Measurements from ENCODE around the gene MED27. TPM values are rescaled to one million over a fixed set of nuclear protein-coding genes. Genes with fewer than 3 reads are reported as not detected.

MED27 gene
- total RNA-seq, 1 experiment from 2014 or later: 38.4 TPM

DNA sequence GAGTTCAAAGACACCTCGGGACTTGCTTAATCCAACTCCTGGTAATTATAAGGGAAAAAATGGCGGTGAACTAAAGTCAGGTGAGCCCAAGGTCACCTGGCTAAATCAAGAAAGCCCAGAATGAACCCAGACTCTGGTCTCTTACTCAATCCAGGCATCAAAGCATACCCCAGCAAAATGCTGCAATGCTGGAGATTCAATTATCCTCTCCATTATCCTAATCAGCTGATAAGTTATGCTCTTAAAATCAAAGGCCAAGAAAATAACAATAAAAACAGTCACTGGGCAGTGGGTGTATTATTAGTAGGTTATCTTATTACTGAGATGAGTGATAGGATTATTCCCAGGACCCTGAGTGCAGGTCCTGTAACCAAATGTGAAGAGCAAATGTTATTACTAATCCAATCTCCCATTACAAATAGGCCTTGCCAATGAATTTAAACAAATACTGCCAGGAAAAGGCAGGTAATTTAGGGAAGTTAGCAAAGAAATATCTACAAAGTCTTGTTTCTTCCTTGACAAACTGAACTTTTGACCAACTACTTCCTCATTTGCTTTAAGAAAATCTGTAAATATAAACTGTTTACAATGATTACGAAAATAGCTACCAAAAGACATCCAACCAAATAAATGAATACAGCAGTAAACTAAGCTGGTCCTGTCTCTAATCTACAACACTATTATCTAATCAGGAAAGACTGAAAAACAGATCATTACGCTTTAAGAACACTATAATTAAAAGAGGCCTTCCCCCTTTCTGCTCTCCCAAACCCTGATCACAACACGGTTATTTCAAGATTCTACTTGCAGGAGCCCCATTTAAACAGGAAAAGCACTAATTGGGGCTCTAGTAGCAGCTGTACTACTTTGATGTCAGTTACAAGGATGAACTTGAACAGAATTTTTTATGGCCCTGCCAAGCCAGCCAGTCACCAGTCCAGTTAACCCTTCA is 103.2 kb downstream of the MED27 start:
- Histone ChIP-seq H3K79me2 (ENCODE audit: low read length) (no peaks in the 10 kb centered on the region), H3K4me3 (ENCODE audit: low read length) (no peak overlapping the region), H3K4me2 (ENCODE audit: low read length) (no peak overlapping the region), H3K9ac (ENCODE audit: low read length) (no peak overlapping the region), H3K4me1 (ENCODE audit: insufficient read depth, low read length) (peaks cover 8% of the 10 kb centered on the region), H2AFZ (ENCODE audit: low read length) (no peak overlapping the region), H3K27me3 (ENCODE audit: low read length) (no peaks in the 10 kb centered on the region), H3K36me3 (ENCODE audit: low read depth, low read length) (no peaks in the 10 kb centered on the region), H3K27ac (ENCODE audit: low read length) (no peak overlapping the region), H3F3A (ENCODE audit: low read length, unreplicated experiment) (no peaks in the 10 kb centered on the region), H3K9me3 (ENCODE audit: low read length) (no peaks in the 10 kb centered on the region), H4K20me1 (ENCODE audit: low read length) (no peaks in the 10 kb centered on the region), H3K9me2 (replicated peaks; ENCODE audit: low read length) (no peaks in the 10 kb centered on the region)
- DNase-seq (no peak), ATAC-seq (no peak)
- POLR2A ChIA-PET (ENCODE audit: unreplicated experiment): no interaction called here
- no TSS peak for BruUV-seq (replicated peaks)
- intact Hi-C loops (cut with micrococcal nuclease): no loop called here
- no peak for TF ChIP-seq EZH2 (IDR thresholded peaks at IDR 0.05; ENCODE audit: low read length, unreplicated experiment)
- TF ChIP-seq EZH2phosphoT487 (IDR thresholded peaks at IDR 0.05; ENCODE audit: borderline replicate concordance, low read length): no peak
- TF ChIP-seq, protein P1, sequence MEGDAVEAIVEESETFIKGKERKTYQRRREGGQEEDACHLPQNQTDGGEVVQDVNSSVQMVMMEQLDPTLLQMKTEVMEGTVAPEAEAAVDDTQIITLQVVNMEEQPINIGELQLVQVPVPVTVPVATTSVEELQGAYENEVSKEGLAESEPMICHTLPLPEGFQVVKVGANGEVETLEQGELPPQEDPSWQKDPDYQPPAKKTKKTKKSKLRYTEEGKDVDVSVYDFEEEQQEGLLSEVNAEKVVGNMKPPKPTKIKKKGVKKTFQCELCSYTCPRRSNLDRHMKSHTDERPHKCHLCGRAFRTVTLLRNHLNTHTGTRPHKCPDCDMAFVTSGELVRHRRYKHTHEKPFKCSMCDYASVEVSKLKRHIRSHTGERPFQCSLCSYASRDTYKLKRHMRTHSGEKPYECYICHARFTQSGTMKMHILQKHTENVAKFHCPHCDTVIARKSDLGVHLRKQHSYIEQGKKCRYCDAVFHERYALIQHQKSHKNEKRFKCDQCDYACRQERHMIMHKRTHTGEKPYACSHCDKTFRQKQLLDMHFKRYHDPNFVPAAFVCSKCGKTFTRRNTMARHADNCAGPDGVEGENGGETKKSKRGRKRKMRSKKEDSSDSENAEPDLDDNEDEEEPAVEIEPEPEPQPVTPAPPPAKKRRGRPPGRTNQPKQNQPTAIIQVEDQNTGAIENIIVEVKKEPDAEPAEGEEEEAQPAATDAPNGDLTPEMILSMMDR (conservative IDR thresholded peaks at IDR 0.05; ENCODE audit: low read depth, low read length): no peak
- CTCF ChIA-PET: no interaction called here

DNA sequence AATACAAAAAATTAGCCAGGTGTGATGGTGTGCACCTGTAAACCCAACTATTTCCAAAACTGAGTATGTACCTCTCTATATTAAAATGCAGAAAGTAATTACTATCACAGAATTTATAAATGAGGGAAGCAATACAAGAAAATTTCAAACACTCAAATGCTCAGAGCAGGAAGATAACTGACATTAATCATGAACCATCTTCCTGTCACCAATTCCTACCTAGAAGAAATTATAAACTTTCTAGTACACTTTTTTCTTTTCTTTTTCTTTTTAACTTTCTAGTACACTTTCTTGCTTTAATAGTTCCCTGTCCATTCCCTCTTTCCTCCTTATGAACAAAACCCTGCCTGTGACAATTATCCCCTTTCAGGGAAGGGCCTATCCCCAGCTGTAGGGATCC is 106.8 kb downstream of the MED27 start:
- Histone ChIP-seq H3K27me3 (ENCODE audit: low read length) (no peaks in the 10 kb centered on the region), H3K79me2 (ENCODE audit: low read length) (no peaks in the 10 kb centered on the region), H3K9me2 (replicated peaks; ENCODE audit: low read length) (no peaks in the 10 kb centered on the region), H3K27ac (ENCODE audit: low read length) (no peak overlapping the region), H3K9ac (ENCODE audit: low read length) (no peak overlapping the region), H3K9me3 (ENCODE audit: low read length) (no peaks in the 10 kb centered on the region), H4K20me1 (ENCODE audit: low read length) (no peaks in the 10 kb centered on the region), H2AFZ (ENCODE audit: low read length) (no peak overlapping the region), H3K4me3 (ENCODE audit: low read length) (no peak overlapping the region), H3F3A (ENCODE audit: low read length, unreplicated experiment) (no peaks in the 10 kb centered on the region), H3K36me3 (ENCODE audit: low read depth, low read length) (no peaks in the 10 kb centered on the region), H3K4me1 (ENCODE audit: insufficient read depth, low read length) (no peaks in the 10 kb centered on the region), H3K4me2 (ENCODE audit: low read length) (no peak overlapping the region)
- TF ChIP-seq EZH2 (IDR thresholded peaks at IDR 0.05; ENCODE audit: low read length, unreplicated experiment): no peak
- TF ChIP-seq, protein P1 (conservative IDR thresholded peaks at IDR 0.05; ENCODE audit: low read depth, low read length): no peak
- TF ChIP-seq EZH2phosphoT487 (IDR thresholded peaks at IDR 0.05; ENCODE audit: borderline replicate concordance, low read length): no peak
- BruUV-seq (replicated peaks): no TSS peak
- no peak for DNase-seq
- ChIA-PET POLR2A (ENCODE audit: unreplicated experiment) (no interaction called here), CTCF (no interaction called here)
- no peak for ATAC-seq
- intact Hi-C loops (cut with micrococcal nuclease): no loop called here

DNA sequence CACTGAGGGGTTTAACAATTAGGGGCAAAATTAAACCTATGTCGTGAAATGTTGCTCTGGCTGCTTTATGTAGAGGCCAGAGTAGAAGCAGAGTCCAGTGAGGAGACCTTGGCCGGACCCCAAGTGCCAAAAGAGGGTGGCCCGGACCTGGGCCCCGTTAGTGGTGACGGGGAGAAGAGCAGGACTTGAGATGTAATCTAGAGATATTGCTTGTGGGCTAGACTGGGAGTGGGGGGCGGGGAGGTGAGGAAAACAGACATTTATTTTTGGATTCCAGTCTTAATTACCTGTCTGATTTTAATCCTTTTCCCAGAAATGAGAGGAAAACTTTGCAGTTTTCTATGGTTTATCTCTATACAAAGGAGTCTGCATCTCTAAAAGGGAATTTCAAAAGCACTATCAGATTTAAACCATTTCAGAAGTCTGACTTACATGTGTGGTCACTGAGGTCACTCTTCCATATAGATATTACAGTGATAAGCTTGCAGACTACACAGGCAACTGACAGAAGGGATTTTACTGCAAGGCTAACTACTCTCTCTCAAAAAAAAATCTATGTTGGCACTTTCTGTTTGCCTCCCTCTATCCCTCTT is 108.1 kb downstream of the MED27 start:
- ATAC-seq (no peak), DNase-seq (no peak)
- no peaks in the 10 kb centered on the region for H3F3A ChIP-seq (ENCODE audit: low read length, unreplicated experiment)
- H3K9ac ChIP-seq (ENCODE audit: low read length): no peak overlapping the region
- POLR2A ChIA-PET (ENCODE audit: unreplicated experiment): no interaction called here
- CTCF ChIA-PET: no interaction called here
- no TSS peak for BruUV-seq (replicated peaks)
- no peaks in the 10 kb centered on the region for H3K79me2 ChIP-seq (ENCODE audit: low read length)
- intact Hi-C loops (cut with micrococcal nuclease): no loop called here
- no peak for TF ChIP-seq EZH2 (IDR thresholded peaks at IDR 0.05; ENCODE audit: low read length, unreplicated experiment)
- TF ChIP-seq, protein P1 (conservative IDR thresholded peaks at IDR 0.05; ENCODE audit: low read depth, low read length): no peak
- TF ChIP-seq EZH2phosphoT487 (IDR thresholded peaks at IDR 0.05; ENCODE audit: borderline replicate concordance, low read length): no peak
- no peaks in the 10 kb centered on the region for H3K27me3 ChIP-seq (ENCODE audit: low read length)
- H2AFZ ChIP-seq (ENCODE audit: low read length): no peak overlapping the region
- no peak overlapping the region for H3K4me2 ChIP-seq (ENCODE audit: low read length)
- H3K9me3 ChIP-seq (ENCODE audit: low read length): no peaks in the 10 kb centered on the region
- H3K4me3 ChIP-seq (ENCODE audit: low read length): no peak overlapping the region
- no peaks in the 10 kb centered on the region for H3K4me1 ChIP-seq (ENCODE audit: insufficient read depth, low read length)
- no peak overlapping the region for H3K27ac ChIP-seq (ENCODE audit: low read length)
- no peaks in the 10 kb centered on the region for H3K9me2 ChIP-seq (replicated peaks; ENCODE audit: low read length)
- no peaks in the 10 kb centered on the region for H4K20me1 ChIP-seq (ENCODE audit: low read length)
- no peaks in the 10 kb centered on the region for H3K36me3 ChIP-seq (ENCODE audit: low read depth, low read length)
